Endothelial cell of umbilical vein (primary cell): ENCODE results near the gene SPRR2A.

Source experiments
- EZH2 ChIP-seq: IDR thresholded peaks from 2 replicates; pipeline ENCODE4 v1.6.1; 2012; ENCODE audit warnings: borderline replicate concordance, low read depth, mild to moderate bottlenecking, moderate library complexity, low read length, inconsistent platforms; ENCODE audit not compliant: severe bottlenecking
- FOS ChIP-seq: IDR thresholded peaks from 2 replicates; pipeline ENCODE4 v1.6.1; 2011; ENCODE audit warnings: mild to moderate bottlenecking, low read length, moderate library complexity, borderline replicate concordance; ENCODE audit not compliant: insufficient read depth
- JUN ChIP-seq: IDR thresholded peaks from 2 replicates; pipeline ENCODE4 v1.6.1; 2011; ENCODE audit warnings: borderline replicate concordance, low read depth; ENCODE audit not compliant: insufficient read length, insufficient read depth
- POLR2A ChIP-seq: IDR thresholded peaks from 2 replicates; pipeline ENCODE4 v1.6.1; 2012; ENCODE audit warnings: low read depth, mild to moderate bottlenecking, control low read depth, low read length
- POLR2AphosphoS5 ChIP-seq: IDR thresholded peaks from 2 replicates; pipeline ENCODE4 v1.6.1; 2012; ENCODE audit warnings: low read depth, mild to moderate bottlenecking, control low read depth, low read length, moderate library complexity; ENCODE audit not compliant: insufficient read depth
- TF ChIP-seq, protein P1 (sequence below), 2 donors: IDR thresholded peaks; 1 replicate in 1 of 2; 2 replicates in 1 of 2; pipeline ENCODE4 v1.5.1; 2011; ENCODE audit warnings: low read length in 2 of 2, mild to moderate bottlenecking in 2 of 2, moderate library complexity in 2 of 2, control low read depth in 1 of 2, inconsistent platforms in 1 of 2, low read depth in 1 of 2; ENCODE audit not compliant: insufficient read depth in 1 of 2; ENCODE audit errors: extremely low read depth in 1 of 2
- TF ChIP-seq, protein P2 (sequence below): IDR thresholded peaks from 2 replicates; pipeline ENCODE4 v1.6.1; 2011; ENCODE audit not compliant: insufficient read depth, insufficient read length

GRCh38 chr1:153023109-153023508, 34.2 kb downstream of the SPRR2A start:
- TF ChIP-seq, protein P1, sequence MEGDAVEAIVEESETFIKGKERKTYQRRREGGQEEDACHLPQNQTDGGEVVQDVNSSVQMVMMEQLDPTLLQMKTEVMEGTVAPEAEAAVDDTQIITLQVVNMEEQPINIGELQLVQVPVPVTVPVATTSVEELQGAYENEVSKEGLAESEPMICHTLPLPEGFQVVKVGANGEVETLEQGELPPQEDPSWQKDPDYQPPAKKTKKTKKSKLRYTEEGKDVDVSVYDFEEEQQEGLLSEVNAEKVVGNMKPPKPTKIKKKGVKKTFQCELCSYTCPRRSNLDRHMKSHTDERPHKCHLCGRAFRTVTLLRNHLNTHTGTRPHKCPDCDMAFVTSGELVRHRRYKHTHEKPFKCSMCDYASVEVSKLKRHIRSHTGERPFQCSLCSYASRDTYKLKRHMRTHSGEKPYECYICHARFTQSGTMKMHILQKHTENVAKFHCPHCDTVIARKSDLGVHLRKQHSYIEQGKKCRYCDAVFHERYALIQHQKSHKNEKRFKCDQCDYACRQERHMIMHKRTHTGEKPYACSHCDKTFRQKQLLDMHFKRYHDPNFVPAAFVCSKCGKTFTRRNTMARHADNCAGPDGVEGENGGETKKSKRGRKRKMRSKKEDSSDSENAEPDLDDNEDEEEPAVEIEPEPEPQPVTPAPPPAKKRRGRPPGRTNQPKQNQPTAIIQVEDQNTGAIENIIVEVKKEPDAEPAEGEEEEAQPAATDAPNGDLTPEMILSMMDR (IDR thresholded peaks at IDR 0.05; ENCODE audit: extremely low read depth in 1 of 2, insufficient read depth in 1 of 2, low read depth in 1 of 2, low read length in 2 of 2) = no peak
- no peak for TF ChIP-seq POLR2AphosphoS5
- TF ChIP-seq, protein P2, sequence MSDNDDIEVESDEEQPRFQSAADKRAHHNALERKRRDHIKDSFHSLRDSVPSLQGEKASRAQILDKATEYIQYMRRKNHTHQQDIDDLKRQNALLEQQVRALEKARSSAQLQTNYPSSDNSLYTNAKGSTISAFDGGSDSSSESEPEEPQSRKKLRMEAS = no peak
- no peak for TF ChIP-seq POLR2A
- no peak for TF ChIP-seq EZH2
- TF ChIP-seq JUN = no peak
- TF ChIP-seq FOS = no peak
